SK-N-SH (cell line): ENCODE results near the gene GPR39. TPM values are rescaled to one million over a fixed set of nuclear protein-coding genes. Genes with fewer than 3 reads are reported as not detected.

Experiments used
- CTCF ChIA-PET: fragments of 300-600, 350-600 bp; formaldehyde crosslinking; extraction: SDS; loops from one replicate; lab custom pipeline; 2021; lab: Yijun Ruan, JAX
- POLR2A ChIA-PET: fragments of 350-600 bp; sonication (Branson Sonifier 250); formaldehyde crosslinking; extraction: SDS; loops from one replicate; lab custom pipeline; 2020; ENCODE audit warnings: antibody characterized with exemption, inconsistent platforms; lab: Yijun Ruan, JAX
- DNase-seq: peaks from one replicate; pipeline ENCODE4 v3.0.0; 2012
- H2AFZ ChIP-seq: fragments of 200-600 bp; sonication (generic); 2 replicates; pipeline ENCODE4 v1.8.1; 2016; ENCODE audit warnings: antibody characterized with exemption, mild to moderate bottlenecking, low read depth
- H3F3A ChIP-seq: fragments of 200-600 bp; sonication (generic); replicated peaks from 2 replicates; pipeline ENCODE3; 2016; ENCODE audit warnings: antibody characterized with exemption, mild to moderate bottlenecking; ENCODE audit not compliant: insufficient read depth
- H3K27ac ChIP-seq, 2 experiments: fragments of 200-500 bp in 1 of 2; fragments of 200-600 bp in 1 of 2; sonication (Bioruptor generic) in 1 of 2; sonication (generic), shearing (Covaris generic) in 1 of 2; 2 replicates each; pipeline versions ENCODE4 v1.5.1 to v1.6.1; 2014 to 2016; ENCODE audit warnings: low read depth in 2 of 2, inconsistent platforms in 1 of 2, low read length in 1 of 2, mild to moderate bottlenecking in 1 of 2, mixed read lengths in 1 of 2
- H3K27me3 ChIP-seq: fragments of 200-600 bp; sonication (generic), shearing (Covaris generic); 2 replicates; pipeline ENCODE4 v1.6.1; 2016; ENCODE audit warnings: mixed run types; ENCODE audit not compliant: insufficient read depth
- H3K36me3 ChIP-seq, 2 experiments: fragments of 200-500 bp in 1 of 2; fragments of 200-600 bp in 1 of 2; sonication (Bioruptor generic) in 1 of 2; sonication (generic) in 1 of 2; replicated peaks in 1 of 2; 2 replicates each; pipeline versions ENCODE3 to v1.5.1; 2014 to 2016; ENCODE audit warnings: low read length in 1 of 2, mild to moderate bottlenecking in 1 of 2; ENCODE audit not compliant: insufficient read depth in 2 of 2, control insufficient read depth in 1 of 2
- H3K4me1 ChIP-seq, 2 experiments: fragments of 200-500 bp in 1 of 2; fragments of 200-600 bp in 1 of 2; sonication (Bioruptor generic) in 1 of 2; sonication (generic), shearing (Covaris generic) in 1 of 2; 2 replicates each; pipeline versions ENCODE4 v1.5.1 to v1.6.1; 2014 to 2016; ENCODE audit warnings: low read depth in 1 of 2, low read length in 1 of 2, mixed run types in 1 of 2; ENCODE audit not compliant: insufficient read depth in 2 of 2, control insufficient read depth in 1 of 2
- H3K4me2 ChIP-seq: fragments of 200-600 bp; sonication (generic), shearing (Covaris generic); 2 replicates; pipeline ENCODE4 v1.6.1; 2017; ENCODE audit warnings: mixed run types
- H3K4me3 ChIP-seq, 2 experiments: fragments of 200-500 bp in 1 of 2; fragments of 200-600 bp in 1 of 2; sonication (Bioruptor generic) in 1 of 2; sonication (generic), shearing (Covaris generic) in 1 of 2; 2 replicates each; pipeline versions ENCODE4 v1.5.1 to v1.8.1; 2014 to 2016; ENCODE audit warnings: low read depth in 2 of 2, inconsistent platforms in 1 of 2, low read length in 1 of 2, mild to moderate bottlenecking in 1 of 2, mixed read lengths in 1 of 2, moderate library complexity in 1 of 2
- H3K79me2 ChIP-seq: fragments of 200-600 bp; sonication (generic); 2 replicates; pipeline ENCODE4 v1.8.1; 2017; ENCODE audit warnings: mild to moderate bottlenecking; ENCODE audit not compliant: insufficient read depth
- H3K9ac ChIP-seq: fragments of 200-600 bp; sonication (generic); 2 replicates; pipeline ENCODE4 v1.6.1; 2017; ENCODE audit warnings: mixed run types
- H3K9me2 ChIP-seq: fragments of 200-600 bp; sonication (generic); 2 replicates; pipeline ENCODE4 v1.6.1; 2017; ENCODE audit warnings: mixed run types
- H3K9me3 ChIP-seq: fragments of 200-600 bp; sonication (generic); 2 replicates; pipeline ENCODE4 v1.6.1; 2017; ENCODE audit warnings: mixed run types, mild to moderate bottlenecking, moderate library complexity
- H4K20me1 ChIP-seq: fragments of 200-600 bp; sonication (generic); 2 replicates; pipeline ENCODE4 v1.6.1; 2017; ENCODE audit warnings: mild to moderate bottlenecking, mixed run types; ENCODE audit not compliant: insufficient read depth
- ELF1 ChIP-seq: IDR thresholded peaks from 2 replicates; pipeline ENCODE4 v1.4.0; 2012
- EP300 ChIP-seq, 2 experiments: IDR thresholded peaks; 2 replicates each; pipeline versions ENCODE4 v1.4.0 to v1.6.1; 2012; ENCODE audit warnings: borderline replicate concordance in 1 of 2, low read depth in 1 of 2, low read length in 1 of 2
- EZH2phosphoT487 ChIP-seq: fragments of 200-600 bp; sonication (generic); IDR thresholded peaks from 2 replicates; pipeline ENCODE4 v1.6.1; 2017; ENCODE audit warnings: low read depth, mixed run types, mild to moderate bottlenecking, antibody characterized with exemption, moderate library complexity, borderline replicate concordance
- FOSL2 ChIP-seq: IDR thresholded peaks from 2 replicates; pipeline ENCODE4 v1.4.0; 2012; ENCODE audit warnings: low read depth, mild to moderate bottlenecking, moderate library complexity, borderline replicate concordance
- FOXJ3 ChIP-seq: sonication (generic); formaldehyde crosslinking; IDR thresholded peaks from 2 replicates; pipeline ENCODE4 v1.5.1; 2020; ENCODE audit warnings: mild to moderate bottlenecking, missing genetic modification reagents
- GABPA ChIP-seq: IDR thresholded peaks from 2 replicates; pipeline ENCODE4 v1.4.0; 2012; ENCODE audit warnings: low read depth, mild to moderate bottlenecking
- JUND ChIP-seq: IDR thresholded peaks from 2 replicates; pipeline ENCODE4 v1.4.0; 2012
- MEF2A ChIP-seq: IDR thresholded peaks from 2 replicates; pipeline ENCODE4 v1.4.0; 2012; ENCODE audit warnings: low read depth, borderline replicate concordance
- RCOR1 ChIP-seq: fragments of 150-350 bp; IDR thresholded peaks from 2 replicates; pipeline ENCODE4 v1.6.1; 2017; ENCODE audit warnings: antibody characterized with exemption, low read length
- RXRA ChIP-seq: IDR thresholded peaks from 2 replicates; pipeline ENCODE4 v1.4.0; 2012; ENCODE audit warnings: low read depth, mild to moderate bottlenecking, borderline replicate concordance
- SMC3 ChIP-seq: IDR thresholded peaks from 2 replicates; pipeline ENCODE4 v1.6.1; 2012; ENCODE audit warnings: low read depth, low read length, improper control_type of control experiment
- TEAD4 ChIP-seq: IDR thresholded peaks from 2 replicates; pipeline ENCODE4 v1.4.0; 2012; ENCODE audit warnings: mild to moderate bottlenecking, borderline replicate concordance; ENCODE audit not compliant: insufficient read depth
- YY1 ChIP-seq: IDR thresholded peaks from 2 replicates; pipeline ENCODE4 v1.4.0; 2012; ENCODE audit warnings: low read depth, mild to moderate bottlenecking
- WGBS: methylation state at CpG from one replicate; pipeline ENCODE4 v1.1.6; 2017; ENCODE audit warnings: low lambda C conversion rate; 5-methylcytosine and 5-hydroxymethylcytosine counted together
- polyA plus RNA-seq, 3 experiments: library from polyadenylated mRNA; depleted of rRNA; stranded (reverse); fragments of >200 nt; gene quantifications; 2 replicates each; pipeline ENCODE4 v1.2.3, GENCODE V29; 2012
- TF ChIP-seq, protein P1 (sequence below): IDR thresholded peaks from 2 replicates; pipeline ENCODE4 v1.4.0; 2012; ENCODE audit warnings: low read depth, borderline replicate concordance
- TF ChIP-seq, protein P2 (sequence below): IDR thresholded peaks from 2 replicates; pipeline ENCODE4 v1.4.0; 2012; ENCODE audit warnings: low read depth
- TF ChIP-seq, protein P3 (sequence below): fragments of 200-600 bp; sonication (generic); IDR thresholded peaks from 2 replicates; pipeline ENCODE4 v1.6.1; 2017; ENCODE audit warnings: antibody characterized with exemption, mild to moderate bottlenecking, moderate library complexity
- TF ChIP-seq, protein P4 (sequence below): IDR thresholded peaks from 2 replicates; pipeline ENCODE4; 2012

GPR39 gene
- polyA plus RNA-seq, 1 of the 3 experiments (the other 2 are of a cell fraction): 2.3 TPM

DNA sequence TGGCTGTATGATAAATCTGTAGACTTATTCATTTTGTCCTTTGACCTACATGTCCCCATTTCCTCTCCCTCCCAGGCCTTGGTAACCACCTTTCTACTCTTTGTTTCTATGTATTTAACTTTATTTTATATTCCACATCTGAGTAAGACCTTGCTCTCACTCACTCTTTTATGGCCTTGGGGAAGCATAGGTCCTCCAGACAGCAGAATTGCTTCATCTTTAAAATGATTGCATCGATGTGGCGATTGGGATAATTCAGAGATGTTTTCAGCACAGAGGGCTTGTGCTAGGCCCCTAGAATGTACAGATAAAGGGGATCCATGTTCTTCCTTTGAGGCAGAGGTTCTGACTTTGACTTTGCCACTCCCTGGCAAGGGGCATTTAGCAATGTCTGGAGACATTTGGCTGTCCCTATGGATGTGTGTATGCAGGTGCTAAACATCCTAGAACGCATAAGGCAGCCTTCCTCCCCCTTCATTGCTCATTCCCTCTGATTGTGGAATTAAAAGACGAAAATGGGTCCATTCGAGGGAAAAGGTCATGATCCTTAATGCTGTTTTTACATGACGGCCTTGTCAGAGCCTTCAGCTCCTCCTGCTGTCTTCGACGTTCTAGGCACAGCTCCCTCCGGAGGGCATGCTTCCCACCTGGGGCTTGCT, 1.2 kb upstream of the GPR39 start:
- no peaks in the 10 kb centered on the region for H4K20me1 ChIP-seq
- no peaks in the 10 kb centered on the region for H3K36me3 ChIP-seq
- H3K79me2 ChIP-seq: no peaks in the 10 kb centered on the region
- H3K4me3 ChIP-seq: peak overlapping the region; percentile 59 to 64
- TF ChIP-seq, protein P1, sequence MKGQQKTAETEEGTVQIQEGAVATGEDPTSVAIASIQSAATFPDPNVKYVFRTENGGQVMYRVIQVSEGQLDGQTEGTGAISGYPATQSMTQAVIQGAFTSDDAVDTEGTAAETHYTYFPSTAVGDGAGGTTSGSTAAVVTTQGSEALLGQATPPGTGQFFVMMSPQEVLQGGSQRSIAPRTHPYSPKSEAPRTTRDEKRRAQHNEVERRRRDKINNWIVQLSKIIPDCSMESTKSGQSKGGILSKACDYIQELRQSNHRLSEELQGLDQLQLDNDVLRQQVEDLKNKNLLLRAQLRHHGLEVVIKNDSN: no peak
- TF ChIP-seq, protein P2, sequence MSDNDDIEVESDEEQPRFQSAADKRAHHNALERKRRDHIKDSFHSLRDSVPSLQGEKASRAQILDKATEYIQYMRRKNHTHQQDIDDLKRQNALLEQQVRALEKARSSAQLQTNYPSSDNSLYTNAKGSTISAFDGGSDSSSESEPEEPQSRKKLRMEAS: peak; percentile 63; the same call in 1 of the 2 replicates
- TF ChIP-seq TEAD4: no peak
- TF ChIP-seq, protein P3, sequence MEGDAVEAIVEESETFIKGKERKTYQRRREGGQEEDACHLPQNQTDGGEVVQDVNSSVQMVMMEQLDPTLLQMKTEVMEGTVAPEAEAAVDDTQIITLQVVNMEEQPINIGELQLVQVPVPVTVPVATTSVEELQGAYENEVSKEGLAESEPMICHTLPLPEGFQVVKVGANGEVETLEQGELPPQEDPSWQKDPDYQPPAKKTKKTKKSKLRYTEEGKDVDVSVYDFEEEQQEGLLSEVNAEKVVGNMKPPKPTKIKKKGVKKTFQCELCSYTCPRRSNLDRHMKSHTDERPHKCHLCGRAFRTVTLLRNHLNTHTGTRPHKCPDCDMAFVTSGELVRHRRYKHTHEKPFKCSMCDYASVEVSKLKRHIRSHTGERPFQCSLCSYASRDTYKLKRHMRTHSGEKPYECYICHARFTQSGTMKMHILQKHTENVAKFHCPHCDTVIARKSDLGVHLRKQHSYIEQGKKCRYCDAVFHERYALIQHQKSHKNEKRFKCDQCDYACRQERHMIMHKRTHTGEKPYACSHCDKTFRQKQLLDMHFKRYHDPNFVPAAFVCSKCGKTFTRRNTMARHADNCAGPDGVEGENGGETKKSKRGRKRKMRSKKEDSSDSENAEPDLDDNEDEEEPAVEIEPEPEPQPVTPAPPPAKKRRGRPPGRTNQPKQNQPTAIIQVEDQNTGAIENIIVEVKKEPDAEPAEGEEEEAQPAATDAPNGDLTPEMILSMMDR: peak; percentile 24; the same call in 1 of the 2 replicates
- no peak for TF ChIP-seq EP300 (IDR thresholded peaks at IDR 0.05; ENCODE audit: borderline replicate concordance in 1 of 2, low read depth in 1 of 2, low read length in 1 of 2)
- TF ChIP-seq, all 33 proteins: peak for 2
- ChIA-PET CTCF (interaction anchor here (1.0 to 1.5 kb wide), 3 partner anchors 9 to 67 kb away, joined by 3 to 5 read pairs (median 4); no protein-coding TSS in a partner anchor), POLR2A (no interaction called here)
- no peaks in the 10 kb centered on the region for H3K9me2 ChIP-seq
- DNase-seq: no peak
- H3K9me3 ChIP-seq: no peaks in the 10 kb centered on the region
- H3K4me2 ChIP-seq: peak overlapping the region; percentile 88
- peaks cover 7 to 13% of the 10 kb centered on the region in 2 experiments; a peak in 3 of 4 replicates for H3K4me1 ChIP-seq
- peak overlapping the region; percentile 69; the same call in 1 of the 2 replicates for H3K9ac ChIP-seq
- no peaks in the 10 kb centered on the region for H3K27me3 ChIP-seq
- whole genome bisulfite sequencing: 64% methylated on average over 9 of the region's 9 CpGs
- peaks cover 11% of the 10 kb centered on the region for H3F3A ChIP-seq
- peak overlapping the region in 1 of 2 experiments; percentile 79; a peak in 2 of 4 replicates for H3K27ac ChIP-seq
- H2AFZ ChIP-seq: peak overlapping the region; percentile 87

DNA sequence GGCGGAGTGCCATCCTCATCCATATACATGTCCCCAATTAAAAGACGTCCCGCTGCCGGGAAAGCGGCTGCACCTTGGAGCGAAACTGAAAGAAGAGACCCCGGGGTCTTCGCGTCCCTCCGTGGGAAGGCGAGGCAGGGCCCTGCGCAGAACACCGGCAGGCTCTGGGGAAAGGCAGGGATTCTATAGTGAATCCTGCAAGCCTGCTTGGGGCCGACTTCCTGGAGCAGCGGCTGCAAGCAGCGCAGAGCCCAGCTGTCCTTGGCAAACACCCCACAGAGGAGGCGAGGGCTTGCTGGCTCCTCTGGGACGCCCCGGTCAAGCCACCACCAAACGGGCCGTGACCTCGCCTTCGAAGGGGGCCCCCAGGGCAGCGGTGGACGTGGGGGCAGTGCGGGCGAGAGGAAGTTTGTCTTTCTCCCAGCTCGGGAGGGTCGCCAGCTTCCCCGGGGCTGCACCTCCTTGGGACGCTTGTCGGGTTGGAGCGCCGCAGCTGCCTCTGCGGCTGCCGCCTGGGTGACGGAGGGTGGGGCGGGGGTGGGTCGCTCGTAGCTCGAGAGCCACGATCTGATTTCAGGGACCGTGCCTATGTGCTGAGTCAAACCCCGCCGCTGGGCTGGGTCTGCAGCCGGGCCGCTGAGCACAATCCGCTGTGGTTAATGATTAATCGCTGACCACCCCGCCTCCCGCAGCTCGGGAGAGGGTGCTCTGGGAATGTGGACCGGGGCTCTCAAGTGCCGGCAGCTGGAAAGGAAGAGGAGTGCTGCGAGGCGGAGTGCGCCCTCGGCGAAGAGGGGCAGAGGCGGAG, 486 bp upstream of the GPR39 start:
- no peaks in the 10 kb centered on the region for H3K27me3 ChIP-seq
- H3K9ac ChIP-seq: peak overlapping the region; percentile 69; the same call in 1 of the 2 replicates
- ChIA-PET CTCF (interaction anchor here (1.0 to 1.6 kb wide), 4 partner anchors 10 to 67 kb away, joined by 3 to 5 read pairs (median 4); no protein-coding TSS in a partner anchor), POLR2A (no interaction called here)
- no peaks in the 10 kb centered on the region for H3K9me2 ChIP-seq
- H3K9me3 ChIP-seq: no peaks in the 10 kb centered on the region
- H3K79me2 ChIP-seq: no peaks in the 10 kb centered on the region
- H3K4me1 ChIP-seq: peaks cover 7 to 13% of the 10 kb centered on the region in 2 experiments; a peak in 3 of 4 replicates
- H3F3A ChIP-seq: peaks cover 11% of the 10 kb centered on the region
- peak overlapping the region; percentile 88 for H3K4me2 ChIP-seq
- no peaks in the 10 kb centered on the region for H4K20me1 ChIP-seq
- H2AFZ ChIP-seq: peak overlapping the region; percentile 87
- peak overlapping the region; percentile 59 to 64 for H3K4me3 ChIP-seq
- 21% methylated on average over 14 of the region's 60 CpGs for WGBS
- DNase-seq: peak; percentile 79
- peak overlapping the region in 1 of 2 experiments; percentile 79; a peak in 2 of 4 replicates for H3K27ac ChIP-seq
- H3K36me3 ChIP-seq: no peaks in the 10 kb centered on the region
- TF ChIP-seq EZH2phosphoT487: no peak
- peak; percentile 39; the same call in 1 of the 2 replicates for TF ChIP-seq ELF1
- TF ChIP-seq FOXJ3 (CRISPR knock-in tag): no peak
- peak; percentile 24; the same call in 1 of the 2 replicates for TF ChIP-seq GABPA
- TF ChIP-seq RCOR1: no peak
- no peak for TF ChIP-seq YY1
- no peak; the same call in 1 of the 2 replicates for TF ChIP-seq MEF2A
- TF ChIP-seq JUND: peak; percentile 93
- TF ChIP-seq TEAD4: peak; percentile 83
- TF ChIP-seq, protein P2: peak; percentile 74
- TF ChIP-seq SMC3: 0 out of 2 replicates have a peak, but pooled peaks have one; percentile 6
- TF ChIP-seq FOSL2: peak; percentile 89
- TF ChIP-seq RXRA: peak; percentile 53; the same call in 1 of the 2 replicates
- TF ChIP-seq, protein P4, sequence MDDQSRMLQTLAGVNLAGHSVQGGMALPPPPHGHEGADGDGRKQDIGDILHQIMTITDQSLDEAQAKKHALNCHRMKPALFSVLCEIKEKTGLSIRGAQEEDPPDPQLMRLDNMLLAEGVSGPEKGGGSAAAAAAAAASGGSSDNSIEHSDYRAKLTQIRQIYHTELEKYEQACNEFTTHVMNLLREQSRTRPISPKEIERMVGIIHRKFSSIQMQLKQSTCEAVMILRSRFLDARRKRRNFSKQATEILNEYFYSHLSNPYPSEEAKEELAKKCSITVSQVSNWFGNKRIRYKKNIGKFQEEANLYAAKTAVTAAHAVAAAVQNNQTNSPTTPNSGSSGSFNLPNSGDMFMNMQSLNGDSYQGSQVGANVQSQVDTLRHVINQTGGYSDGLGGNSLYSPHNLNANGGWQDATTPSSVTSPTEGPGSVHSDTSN: peak; percentile 90
